CD4-positive, alpha-beta T cell treated with Interleukin-6 at 100 ng/mL for 8 hours (primary cell): ENCODE measurements around the gene EXOC6B.

ENCODE experiments used
- DNase-seq: peaks from one replicate; pipeline ENCODE4 v3.0.0-alpha.2; 2020; ENCODE audit warnings: mixed read lengths, low spot score

Gene EXOC6B

DNA sequence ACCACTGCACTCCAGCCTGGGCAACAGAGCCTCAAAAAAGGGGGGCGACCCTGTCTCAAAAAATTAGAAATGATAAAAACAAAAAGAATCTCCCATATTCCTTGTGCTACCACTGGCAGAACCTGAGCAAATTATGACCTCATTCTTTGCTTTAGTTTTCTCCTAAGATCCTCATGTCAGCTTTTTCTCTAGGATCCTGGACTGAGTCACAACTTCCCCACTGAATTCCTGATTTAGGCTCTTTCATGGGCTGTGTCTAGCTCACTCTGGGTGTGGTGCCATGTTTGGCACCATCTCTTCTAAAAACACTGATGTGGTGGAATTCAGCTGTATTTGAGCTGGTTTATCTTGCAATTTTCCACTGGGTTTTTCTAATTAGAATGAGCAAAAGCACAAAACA is 37.1 kb downstream of the EXOC6B start:
- DNase-seq: no peak

DNA sequence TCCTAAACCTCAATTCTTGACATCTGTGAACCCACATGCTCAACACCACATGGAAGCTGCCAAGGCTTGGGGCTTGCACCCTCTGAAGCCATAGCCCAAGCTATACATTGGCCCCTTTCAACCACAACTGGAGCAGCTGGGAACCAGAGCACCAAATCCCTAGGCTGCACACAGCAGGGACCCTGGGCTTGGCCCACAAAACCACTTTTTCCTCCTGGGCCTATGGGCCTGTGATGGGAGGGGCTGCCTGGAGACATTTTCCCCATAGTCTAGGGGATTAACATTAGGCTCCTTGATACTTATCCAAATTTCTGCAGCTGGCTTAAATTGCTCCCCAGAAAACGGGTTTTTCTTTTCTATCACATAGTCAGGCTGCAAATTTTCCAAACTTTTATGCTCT is 40.3 kb downstream of the EXOC6B start:
- DNase-seq: no peak

DNA sequence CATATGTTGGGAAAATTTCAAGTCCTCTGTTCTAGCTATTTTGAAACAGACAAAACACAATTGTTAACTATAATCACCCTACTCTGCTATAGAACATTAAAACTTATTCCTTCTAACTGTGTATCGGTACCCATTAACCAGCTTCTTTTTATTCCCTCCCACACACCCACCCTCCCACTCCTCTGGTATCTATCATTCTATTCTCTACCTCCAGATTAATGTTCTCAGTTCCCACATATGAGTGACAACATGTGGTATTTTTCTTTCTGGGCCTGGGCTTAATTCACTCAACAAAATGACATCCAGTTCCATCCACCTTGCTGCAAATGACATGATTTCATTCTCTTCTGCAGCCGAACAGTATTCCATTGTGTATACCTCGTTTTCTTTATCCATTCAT is 43.3 kb downstream of the EXOC6B start:
- DNase-seq: no peak

DNA sequence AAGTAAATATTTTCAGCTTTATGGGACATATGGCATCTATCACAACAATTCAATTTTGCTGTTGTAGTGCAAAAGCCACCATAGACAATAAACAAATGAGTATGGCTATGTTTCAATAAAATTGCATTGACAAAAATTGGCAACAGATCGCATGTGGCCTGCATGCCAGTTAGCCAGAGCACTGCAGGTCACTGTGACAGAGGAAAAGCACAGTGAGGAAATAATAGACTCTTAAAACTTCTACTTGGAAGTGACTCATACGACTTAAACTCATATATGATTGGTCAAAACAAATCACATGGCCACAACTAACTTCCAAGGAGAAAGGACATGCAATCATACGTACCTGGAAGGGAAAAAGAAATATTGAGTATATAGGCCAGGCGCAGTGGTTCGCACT is 44.4 kb downstream of the EXOC6B start:
- no peak for DNase-seq

DNA sequence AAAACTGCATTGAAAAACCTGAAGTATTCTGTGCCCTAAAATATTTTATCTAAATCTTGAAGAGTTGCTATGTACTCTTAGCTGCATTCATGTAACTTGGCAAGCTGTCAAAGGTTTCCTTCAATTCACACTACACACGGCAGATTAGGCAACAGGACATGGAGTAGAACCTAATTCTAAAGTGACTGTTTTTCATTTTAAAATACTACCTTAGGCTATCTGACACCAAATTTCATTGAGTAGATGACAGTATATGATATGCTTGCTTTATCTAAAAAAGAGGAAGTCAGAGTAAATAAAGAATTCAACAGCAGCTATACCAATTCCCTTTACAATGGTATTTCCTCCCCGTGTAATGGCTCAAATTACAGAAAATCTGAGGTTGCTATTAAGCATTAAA is 45.4 kb downstream of the EXOC6B start:
- no peak for DNase-seq

DNA sequence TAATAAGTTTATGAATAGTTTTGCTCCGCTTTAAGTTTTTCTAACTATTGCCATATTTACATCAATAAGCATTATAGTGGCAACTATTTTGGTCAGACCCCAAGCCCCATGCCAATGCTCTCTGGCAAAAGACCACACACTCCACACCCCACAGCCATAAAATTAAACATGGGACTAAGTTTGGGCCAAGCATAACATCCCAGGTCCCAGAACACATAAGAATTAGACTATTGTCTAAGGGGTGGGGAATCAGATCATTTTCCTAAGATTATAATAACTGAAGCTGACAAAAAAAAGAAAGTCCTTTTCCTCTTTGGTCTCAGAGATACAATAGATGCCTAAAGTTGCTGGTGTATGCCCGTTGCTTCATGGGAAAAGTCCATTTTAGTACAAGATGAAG is 46.3 kb downstream of the EXOC6B start:
- DNase-seq: no peak

DNA sequence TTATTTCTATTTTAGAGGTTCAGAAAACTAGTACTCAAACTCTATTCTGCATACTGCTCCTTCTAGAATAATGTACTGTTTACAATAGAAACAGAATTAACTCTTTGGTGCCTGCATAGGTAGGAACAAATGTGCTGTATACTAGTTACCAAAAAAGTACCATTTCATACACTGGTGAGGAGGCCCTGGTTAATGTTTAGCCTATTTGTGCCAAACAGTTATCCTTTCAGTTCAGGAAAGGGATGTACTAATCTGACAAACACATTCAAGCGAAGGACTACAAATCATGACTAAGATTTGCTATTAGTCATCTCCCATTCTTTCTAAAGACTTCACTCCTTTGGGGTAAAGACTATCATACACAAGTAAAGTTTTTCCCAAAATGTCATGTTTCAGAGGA is 47.4 kb downstream of the EXOC6B start:
- DNase-seq: no peak

DNA sequence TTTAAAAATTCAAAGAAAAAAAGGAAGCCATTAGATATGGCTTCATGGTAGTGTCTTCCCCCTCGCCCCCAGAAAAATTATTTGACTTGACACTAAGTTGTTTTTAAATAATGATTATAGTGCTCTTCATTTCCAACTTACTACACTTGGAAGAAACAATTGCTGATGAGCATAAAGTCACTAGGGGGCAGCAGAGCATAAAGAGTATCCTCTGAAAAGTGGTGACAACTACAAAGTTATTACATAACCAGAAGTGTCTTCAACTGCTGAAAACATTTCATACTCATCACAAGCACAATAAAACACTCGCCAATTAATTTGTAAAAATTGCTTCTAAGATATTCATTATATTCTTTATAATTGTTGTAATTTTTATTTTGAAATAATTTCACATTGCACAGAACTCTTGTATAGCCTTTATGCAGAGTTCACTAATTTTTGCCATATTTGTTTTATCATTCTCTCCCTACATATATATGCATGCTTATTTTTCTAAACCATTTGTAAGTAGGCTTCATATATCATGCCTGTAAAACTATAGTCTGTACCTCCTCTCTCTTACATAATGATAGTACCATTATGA is 54.9 kb downstream of the EXOC6B start:
- peak; percentile 61 for DNase-seq

DNA sequence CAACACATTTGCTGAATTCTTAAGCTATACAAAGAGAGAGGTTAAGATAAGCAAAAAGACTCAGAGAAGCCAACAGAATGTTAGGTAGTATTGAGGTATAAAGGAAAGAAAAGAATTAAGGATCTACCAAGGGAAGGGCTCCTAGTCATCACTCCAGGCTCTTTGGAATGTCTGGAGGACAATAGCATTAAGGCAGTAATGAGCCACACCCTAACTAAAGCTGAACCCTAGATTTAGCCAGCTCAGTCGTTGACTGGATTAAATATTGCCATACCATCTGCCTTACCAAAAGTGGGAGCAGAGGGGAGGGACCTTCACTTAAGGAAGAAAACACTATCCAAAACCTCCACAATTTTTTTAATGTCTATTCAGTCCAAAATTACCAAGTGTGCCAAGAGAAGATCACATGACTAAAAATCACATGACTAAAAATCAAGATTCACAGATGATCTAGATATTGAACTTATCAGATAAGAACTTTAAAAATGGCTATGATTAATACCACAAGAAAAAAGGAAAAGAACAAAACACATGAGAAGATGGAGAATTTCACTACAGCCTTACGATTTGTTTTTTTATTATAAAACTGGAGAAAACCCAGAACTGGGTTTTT is 59.7 kb downstream of the EXOC6B start:
- DNase-seq: no peak

DNA sequence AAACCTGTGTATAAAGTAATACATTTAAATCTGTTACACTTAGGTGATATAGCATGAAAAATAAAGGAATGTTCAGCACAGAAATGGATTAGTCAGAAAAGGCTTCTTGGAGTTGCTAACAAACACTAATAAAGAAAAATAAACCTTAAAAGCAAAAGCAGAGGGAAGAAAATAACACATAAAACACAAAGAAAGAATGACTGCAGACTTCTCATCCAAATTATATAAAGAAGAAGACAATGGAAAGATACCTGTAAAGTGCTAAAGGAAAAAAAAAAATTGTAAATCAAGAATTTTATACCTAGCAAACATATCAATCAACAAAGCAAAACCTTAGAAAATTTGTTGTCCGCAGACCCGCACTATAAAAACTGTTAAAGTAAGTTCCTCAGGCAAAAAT is 63.6 kb downstream of the EXOC6B start:
- DNase-seq: no peak

DNA sequence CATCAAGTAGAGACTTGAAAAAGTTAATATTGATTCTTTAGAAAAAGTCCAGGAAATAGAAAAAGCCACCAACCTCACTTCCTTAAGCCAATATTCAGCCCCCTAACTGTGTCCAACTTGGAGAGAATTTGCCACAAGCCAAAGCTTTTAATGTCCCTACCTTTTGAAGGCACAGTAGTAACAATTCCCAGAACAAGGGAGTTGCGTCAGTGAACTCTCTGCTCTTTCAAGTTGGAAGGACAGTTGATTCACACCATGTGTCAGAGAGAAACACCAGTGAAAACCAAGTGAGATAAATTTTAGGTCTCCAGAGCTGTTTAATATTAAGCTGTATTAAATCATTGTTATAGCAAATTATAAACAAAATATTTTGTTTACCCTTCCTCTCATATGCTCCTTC is 66.1 kb downstream of the EXOC6B start:
- DNase-seq: no peak

DNA sequence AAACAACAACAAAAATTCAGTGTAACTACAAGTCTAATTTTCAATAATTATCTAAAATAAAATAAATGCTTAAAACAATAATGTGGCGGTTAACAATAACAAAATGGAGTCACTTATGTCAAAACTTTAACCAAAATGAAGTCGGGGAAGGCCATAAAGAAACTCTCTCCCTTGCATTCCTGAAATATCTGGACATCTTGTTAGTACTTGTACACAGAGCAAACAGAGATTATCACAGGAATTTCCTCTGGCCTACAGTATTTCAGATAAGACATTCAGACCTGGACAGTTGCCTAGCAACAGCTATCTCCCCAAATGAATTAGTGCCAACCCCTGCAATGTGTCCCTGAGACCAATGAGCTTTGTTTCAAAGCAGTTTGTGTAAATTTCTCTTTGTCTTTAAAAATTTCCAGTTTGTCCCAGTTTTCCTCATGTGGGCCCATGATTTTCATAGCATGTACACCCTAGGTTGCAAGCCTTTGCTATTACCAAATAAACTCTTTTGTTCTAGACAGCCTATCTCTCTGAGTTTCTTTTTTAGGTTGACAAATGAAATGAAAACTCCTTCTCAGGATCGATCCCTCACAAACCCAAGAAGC is 68.6 kb downstream of the EXOC6B start:
- no peak for DNase-seq

DNA sequence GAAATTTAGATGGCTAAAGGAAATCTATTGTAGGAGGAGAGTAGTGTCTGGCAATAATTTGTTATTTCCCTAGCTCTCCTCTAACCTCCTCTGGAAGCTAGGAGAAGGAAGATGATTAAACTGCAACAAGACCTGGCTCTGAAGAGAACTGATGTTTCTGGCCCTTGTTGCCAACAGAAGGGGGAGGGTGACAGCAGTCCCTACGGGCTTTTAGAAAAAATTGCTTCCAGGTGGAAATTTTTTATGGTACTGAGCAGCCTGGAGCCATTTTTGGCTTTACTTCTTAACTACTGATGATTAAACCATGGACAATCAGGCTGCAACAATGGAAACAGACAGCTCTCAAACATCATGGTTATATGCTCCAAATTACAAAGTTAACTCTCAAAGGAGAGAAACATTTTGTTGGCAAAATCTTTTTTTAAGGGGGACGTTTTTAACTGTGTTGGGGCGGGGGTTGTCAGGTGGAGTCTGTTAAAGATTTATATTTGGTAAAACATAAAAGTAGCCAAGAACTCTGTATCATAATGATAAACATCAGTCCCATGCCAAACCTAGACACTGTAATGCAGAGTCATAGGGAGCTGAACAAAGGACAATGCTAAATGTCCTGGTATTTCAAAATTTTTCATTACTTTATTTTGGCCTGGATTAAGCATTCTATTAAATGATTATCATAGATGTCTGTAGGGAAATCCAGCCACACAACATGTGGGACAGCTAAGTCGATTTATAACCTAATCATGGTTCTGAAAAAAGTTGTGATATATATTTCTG is 70.0 kb downstream of the EXOC6B start:
- DNase-seq: no peak

DNA sequence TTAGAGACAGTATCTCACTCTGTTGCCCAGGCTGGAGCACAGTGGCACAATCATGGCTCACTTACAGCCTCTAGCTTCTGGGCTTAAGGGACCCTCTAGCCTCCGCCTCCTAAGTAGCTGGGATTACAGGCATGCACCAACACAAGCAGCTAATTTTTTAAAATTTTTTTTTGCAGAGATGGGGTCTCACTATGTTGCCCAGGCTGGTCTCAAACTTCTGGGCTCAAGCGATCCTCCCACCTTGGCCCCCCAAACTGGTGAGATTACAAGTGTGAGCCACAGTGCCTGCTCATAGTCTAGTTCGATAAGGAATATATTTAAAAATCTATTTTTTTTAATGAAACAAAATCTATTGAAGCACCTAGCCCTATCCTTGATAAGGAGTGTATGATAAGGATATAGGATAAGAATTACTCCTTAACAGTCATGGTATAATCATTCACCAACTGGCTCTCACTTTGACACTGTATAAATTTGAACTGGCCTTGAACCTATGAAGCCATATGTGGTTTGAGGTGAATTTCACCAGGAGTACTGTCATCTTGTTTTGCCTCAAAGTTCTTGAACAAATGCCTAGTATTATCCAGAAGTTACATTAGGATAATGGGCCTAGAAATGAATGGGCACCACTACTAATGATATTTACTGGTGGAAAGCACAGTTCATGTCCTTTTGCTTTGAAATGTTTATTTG is 71.1 kb downstream of the EXOC6B start:
- DNase-seq: no peak

DNA sequence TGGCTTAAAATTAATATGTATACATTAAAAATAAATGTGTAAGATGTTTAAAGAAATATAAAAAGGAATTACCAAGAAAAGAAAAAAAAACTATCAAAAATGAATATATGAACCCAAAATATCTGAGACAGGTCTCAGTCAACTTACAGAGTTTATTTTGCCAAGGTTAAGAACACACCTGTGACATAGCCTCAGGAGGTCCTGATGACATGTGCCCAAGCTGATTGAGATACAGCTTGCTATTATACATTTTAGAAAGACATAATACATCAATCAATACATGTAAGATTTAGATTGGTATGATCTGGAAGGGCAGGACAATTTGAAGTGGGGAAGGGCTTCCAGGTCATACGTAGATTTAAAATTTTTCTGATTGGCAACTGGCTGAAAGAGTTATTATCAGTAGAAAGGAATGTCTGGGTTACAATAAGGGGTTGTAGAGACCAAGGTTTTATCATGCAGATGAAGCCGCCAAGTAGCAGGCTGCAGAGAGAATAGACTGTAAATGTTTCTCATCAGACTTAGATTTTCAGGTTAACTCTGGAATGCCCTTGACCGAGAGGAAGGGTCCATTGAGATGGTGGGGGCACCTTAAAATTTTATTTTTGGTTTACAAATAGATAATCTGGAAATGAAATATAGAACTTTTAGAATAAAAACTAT is 74.7 kb downstream of the EXOC6B start:
- DNase-seq: no peak

DNA sequence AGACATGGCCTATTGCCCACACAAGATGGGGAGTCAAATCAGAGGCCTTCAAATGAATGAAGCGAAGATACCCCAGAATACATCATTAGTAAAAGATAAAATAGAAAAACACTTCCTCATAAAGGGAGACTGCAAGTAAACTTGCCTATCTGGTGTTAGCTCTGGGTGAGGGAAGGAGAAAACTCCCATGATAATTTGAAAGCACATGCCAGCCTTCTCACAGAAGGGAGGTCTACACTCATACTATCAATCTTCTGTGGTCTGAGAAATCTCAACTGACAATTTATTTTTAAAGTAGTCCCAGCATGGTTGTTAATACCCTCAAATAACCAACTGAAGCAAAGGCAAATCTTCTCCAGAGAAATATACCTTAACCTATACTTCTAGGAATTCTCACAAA is 75.4 kb downstream of the EXOC6B start:
- DNase-seq: no peak

DNA sequence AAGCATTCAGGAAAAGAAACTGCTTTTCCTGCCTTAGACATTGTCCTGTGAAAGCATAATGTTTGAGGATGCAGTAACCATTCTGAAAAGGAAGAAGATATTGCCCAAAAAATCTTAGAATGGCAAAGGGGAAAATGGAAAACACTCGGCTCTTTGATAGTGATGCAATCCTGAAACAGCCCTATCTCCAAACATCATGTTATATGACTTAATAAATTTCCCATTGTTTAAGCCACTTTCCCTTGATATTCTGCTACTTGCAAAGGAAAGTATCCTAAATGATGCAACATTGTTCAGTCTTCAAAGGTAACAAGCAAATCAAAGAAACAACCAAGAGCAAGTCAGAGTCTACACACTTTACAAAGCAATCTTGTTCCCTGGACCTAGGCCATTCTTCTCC is 78.5 kb downstream of the EXOC6B start:
- DNase-seq: no peak

DNA sequence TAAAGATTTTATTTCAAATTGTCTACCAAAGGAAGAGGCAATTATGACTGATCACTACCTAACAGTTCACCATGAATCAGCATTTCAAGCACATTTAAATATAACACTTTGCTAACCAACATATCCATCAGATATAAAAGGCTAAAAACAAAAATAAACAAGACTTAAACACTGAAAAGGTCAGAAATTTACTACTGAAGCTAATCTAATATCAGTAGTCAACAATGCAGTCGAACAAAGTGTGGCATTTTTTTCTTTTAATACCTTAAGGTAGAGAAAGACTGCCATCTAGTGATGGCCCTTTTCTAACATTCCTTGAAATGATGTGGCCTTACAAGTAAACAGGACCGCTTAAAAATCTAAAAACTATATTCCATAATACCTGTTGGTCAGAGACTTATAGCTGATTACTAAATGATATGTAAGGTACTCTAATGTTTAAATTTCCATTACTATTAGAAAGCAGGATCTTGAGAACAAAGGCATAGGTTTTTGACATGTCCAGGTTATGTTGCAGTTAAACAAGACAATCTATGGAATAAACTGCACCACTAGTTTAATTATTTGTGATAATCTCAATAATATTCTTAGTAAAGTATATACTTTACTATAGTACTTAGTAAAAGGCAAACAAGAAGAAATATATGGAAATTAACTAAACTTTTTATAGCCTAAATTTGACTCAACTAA is 80.0 kb downstream of the EXOC6B start:
- peak; percentile 4 for DNase-seq

DNA sequence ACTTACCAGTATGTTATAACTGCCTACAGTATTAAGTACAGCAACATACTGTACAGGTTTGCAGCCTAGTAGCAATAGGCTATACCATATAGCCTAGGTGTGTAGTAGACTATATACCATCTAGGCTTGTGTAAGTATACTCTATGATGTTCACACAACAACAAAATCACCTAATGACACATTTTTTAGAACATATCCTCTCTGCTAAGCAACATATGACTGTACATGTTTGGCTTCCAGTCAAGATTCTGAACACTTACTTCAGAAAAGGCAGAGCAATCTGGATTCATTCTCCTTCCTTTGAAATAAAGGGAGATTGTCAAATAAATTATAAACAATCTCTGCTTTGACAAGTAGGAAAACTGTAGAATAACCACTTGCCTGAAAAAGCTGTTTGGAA is 81.8 kb downstream of the EXOC6B start:
- DNase-seq: no peak

DNA sequence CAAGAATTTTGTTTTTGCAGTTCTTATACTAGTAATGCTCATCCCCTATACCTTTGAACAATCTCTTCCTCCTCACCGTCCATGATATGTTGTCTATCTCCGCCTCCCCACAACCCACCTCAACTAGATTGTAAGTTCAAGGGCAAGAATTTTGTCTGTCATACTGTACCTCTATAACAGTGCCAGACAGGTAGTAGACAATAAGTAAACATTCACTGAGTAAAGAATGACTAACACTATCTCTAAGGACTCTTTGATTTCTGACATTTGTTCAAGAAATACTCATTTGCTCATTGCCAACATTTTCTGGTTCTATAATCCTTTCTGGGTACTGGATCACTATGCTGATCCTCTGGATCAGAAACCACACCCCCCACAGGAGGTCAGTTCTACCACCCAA is 82.4 kb downstream of the EXOC6B start:
- no peak for DNase-seq

DNA sequence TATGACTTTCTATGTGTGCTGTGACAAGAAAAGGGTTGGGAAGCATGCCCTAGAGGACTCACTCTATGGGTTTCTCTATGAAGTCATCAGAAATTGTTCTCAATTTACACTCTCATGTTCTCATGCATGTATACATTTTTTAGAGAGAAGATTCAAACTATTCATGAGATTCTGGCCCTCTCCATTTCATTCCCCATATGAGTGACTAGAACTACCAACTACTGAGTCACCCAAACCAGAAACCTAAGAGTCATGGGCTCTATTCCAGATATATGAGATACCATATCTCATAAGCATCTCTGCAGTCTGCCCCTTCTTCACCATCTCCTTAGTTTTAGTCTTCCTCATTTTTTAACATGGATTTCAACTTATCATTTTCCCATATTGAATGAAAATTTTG is 87.7 kb downstream of the EXOC6B start:
- no peak for DNase-seq

DNA sequence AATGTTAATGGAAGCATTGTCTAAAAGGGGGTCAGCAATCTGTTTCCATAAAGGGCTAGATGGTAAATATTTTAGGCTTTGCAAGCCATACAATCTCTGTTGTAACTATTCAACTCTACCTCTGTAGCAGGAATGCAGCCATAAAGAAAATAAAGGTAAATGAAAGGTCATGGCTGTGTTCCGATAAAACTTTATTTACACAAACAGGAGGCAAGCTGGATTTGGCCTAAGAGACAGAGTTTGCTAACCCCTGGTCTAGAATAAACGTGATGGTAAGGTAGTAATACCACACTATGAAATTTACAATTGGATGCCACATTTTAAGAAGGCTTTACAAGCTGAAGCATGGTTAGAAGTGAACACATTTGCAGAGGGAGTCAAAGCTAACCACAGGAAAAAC is 91.4 kb downstream of the EXOC6B start:
- DNase-seq: no peak
